ENCODE data around the gene LRRC46. TPM values are rescaled to one million over a fixed set of nuclear protein-coding genes. Genes with fewer than 3 reads are reported as not detected.

Gene LRRC46
- total RNA-seq, 1 donor, result not detected

Other genes with a start within 250 kb of the LRRC46 start
- gene KPNB1, start 181.8 kb upstream of the LRRC46 start, total RNA-seq (ENCODE audit: low replicate concordance), result 473 and 851 TPM in 2 replicates
- 7.9 and 9.5 TPM in 2 replicates for gene TBKBP1, start 137.5 kb upstream of the LRRC46 start, total RNA-seq (ENCODE audit: low replicate concordance)
- not detected in 2 replicates for gene TBX21, start 98.4 kb upstream of the LRRC46 start, total RNA-seq (ENCODE audit: low replicate concordance)
- 4.6 and 6.1 TPM in 2 replicates for gene OSBPL7, start 9.9 kb upstream of the LRRC46 start, total RNA-seq (ENCODE audit: low replicate concordance)
- gene MRPL10, start 129 bp upstream of the LRRC46 start, total RNA-seq (ENCODE audit: low replicate concordance), result 5.8 and 28.0 TPM in 2 replicates
- gene SCRN2, start 9.6 kb downstream of the LRRC46 start, total RNA-seq (ENCODE audit: low replicate concordance), result 14.7 and 20.7 TPM in 2 replicates
- 0.09 TPM in 1 of 2 replicates, not detected in the other for gene SP6, start 19.5 kb downstream of the LRRC46 start, total RNA-seq (ENCODE audit: low replicate concordance)
- gene SP2, start 64.6 kb downstream of the LRRC46 start, total RNA-seq (ENCODE audit: low replicate concordance), result 0.08 and 3.7 TPM in 2 replicates
- 44.9 and 198 TPM in 2 replicates for gene PNPO, start 109.9 kb downstream of the LRRC46 start, total RNA-seq (ENCODE audit: low replicate concordance)
- gene PRR15L, start 126.2 kb downstream of the LRRC46 start, total RNA-seq (ENCODE audit: low replicate concordance), result not detected in 2 replicates
- gene CDK5RAP3, start 139.4 kb downstream of the LRRC46 start, total RNA-seq (ENCODE audit: low replicate concordance), result 49.5 and 109 TPM in 2 replicates
- 80.5 and 292 TPM in 2 replicates for gene COPZ2, start 206.1 kb downstream of the LRRC46 start, total RNA-seq (ENCODE audit: low replicate concordance)
- 103 and 413 TPM in 2 replicates for gene NFE2L1, start 216.7 kb downstream of the LRRC46 start, total RNA-seq (ENCODE audit: low replicate concordance)

Measured in fibroblast of the aortic adventitia (primary cell).